ENCODE results near the gene PCBP3. TPM values are rescaled to one million over a fixed set of nuclear protein-coding genes. Genes with fewer than 3 reads are reported as not detected.

Gene PCBP3
- total and polyA plus RNA-seq, 10 of the 15 experiments (the other 5 are each of a cell fraction or from before 2014, with no cell fraction given) = 0.09 to 1.3 (median 0.46) TPM; not detected in 3

DNA sequence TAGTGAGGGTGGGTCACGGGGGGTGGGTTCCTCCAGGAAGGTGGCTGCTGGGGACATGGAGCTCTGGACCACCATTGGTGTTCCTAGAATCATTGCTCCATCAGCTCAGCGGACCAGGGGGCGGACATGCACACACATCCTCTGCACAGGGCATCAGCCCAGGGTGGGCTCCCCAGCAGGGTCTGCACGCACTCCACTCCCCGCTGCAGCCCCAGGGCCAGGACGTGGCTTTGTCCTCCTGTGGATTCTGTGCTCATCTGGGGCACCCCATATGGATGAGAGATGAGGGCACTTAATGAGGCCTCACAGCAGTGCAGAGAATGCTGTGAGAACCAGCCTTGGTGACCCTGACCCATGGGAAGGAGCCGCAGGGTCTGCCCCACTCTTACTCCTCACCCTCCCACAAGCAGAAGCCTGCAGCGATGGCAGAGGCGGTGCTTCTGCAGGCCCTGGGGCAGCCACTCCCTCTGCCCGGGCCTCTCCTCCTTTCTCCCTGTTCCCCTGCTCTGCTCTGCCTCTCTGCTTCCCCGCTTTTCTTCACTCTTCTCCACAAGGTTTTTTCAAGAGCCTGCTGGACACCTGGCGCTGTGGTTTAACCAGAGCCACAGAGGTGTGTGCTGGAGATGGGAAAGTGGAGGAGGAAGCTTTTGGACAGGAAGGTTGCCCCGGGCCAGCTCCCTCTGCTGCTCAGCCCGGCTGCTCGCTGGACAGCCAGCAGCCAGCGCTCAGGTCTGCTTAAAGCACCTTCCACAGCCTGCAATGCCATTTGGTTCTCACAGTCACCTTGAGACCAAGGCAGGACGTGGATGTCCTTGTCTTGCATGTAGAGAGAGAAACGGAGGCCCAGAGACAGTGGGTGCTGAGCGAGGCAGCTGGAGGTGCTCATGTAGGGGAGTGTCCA, 26.3 kb upstream of the PCBP3 start:
- BruUV-seq (replicated peaks) = no TSS peak
- RAD21 ChIA-PET (ENCODE audit: unreplicated experiment) = interaction anchor here (1.6 to 1.9 kb wide), 2 partner anchors 24 to 61 kb away, joined by 3 to 7 read pairs; no protein-coding TSS in a partner anchor
- peaks cover 10% of the 10 kb centered on the region for H3K4me1 ChIP-seq (ENCODE audit: control insufficient read depth, insufficient read depth, low read length)
- H3K27me3 ChIP-seq (replicated peaks in 1 of 2; ENCODE audit: control insufficient read depth in 2 of 2, insufficient read depth in 2 of 2, low read length in 1 of 2) = no peaks in the 10 kb centered on the region
- DNase-seq (ENCODE audit: low read depth, low spot score) = no peak
- no peak overlapping the region for H3K4me3 ChIP-seq
- SMC1A ChIA-PET (ENCODE audit: uncharacterized antibody, unreplicated experiment) = interaction anchor here (1.5 to 1.9 kb wide), 3 partner anchors 11 to 23 kb away, joined by 4 to 6 read pairs (median 4); no protein-coding TSS in a partner anchor
- H3K27ac ChIP-seq (ENCODE audit: control insufficient read depth, insufficient read depth) = no peak overlapping the region
- WGBS (ENCODE audit: insufficient coverage, insufficient replicate concordance, low lambda C conversion rate, missing lambda C conversion rate) = 77% methylated on average over 19 of the region's 19 CpGs
- no peak for FAIRE-seq
- H3K9me3 ChIP-seq (replicated peaks; ENCODE audit: control insufficient read depth, insufficient read depth, low read length) = no peaks in the 10 kb centered on the region; the same call in 2 of the 3 replicates
- no peak overlapping the region for H3K9ac ChIP-seq (ENCODE audit: control insufficient read depth, insufficient read depth, low read length)
- no peak overlapping the region for H3K4me2 ChIP-seq (ENCODE audit: control insufficient read depth, insufficient read depth)
- CTCF ChIA-PET = interaction anchor here (2.6 kb wide), 1 partner anchor 23 kb away, joined by 13 read pairs; no protein-coding TSS in a partner anchor
- no peaks in the 10 kb centered on the region for H3K79me2 ChIP-seq (ENCODE audit: control insufficient read depth, insufficient read depth, low read length)
- H2AFZ ChIP-seq (ENCODE audit: control insufficient read depth, low read depth, low read length) = no peak overlapping the region
- in situ Hi-C loops (cut with MboI) = no loop called here
- POLR2A ChIA-PET = interaction anchor here (1.5 to 1.9 kb wide), 2 partner anchors 24 to 25 kb away, joined by 3 to 12 read pairs; no protein-coding TSS in a partner anchor
- intact Hi-C loops (cut with micrococcal nuclease; ENCODE audit: unreplicated experiment) = no loop called here
- no peak for ATAC-seq
- no peaks in the 10 kb centered on the region for H4K20me1 ChIP-seq (ENCODE audit: control insufficient read depth, insufficient read depth)
- TF ChIP-seq POLR2AphosphoS2 (IDR thresholded peaks at IDR 0.05; ENCODE audit: low read depth, low read length) = no peak
- TF ChIP-seq TAF1 (IDR thresholded peaks at IDR 0.05; ENCODE audit: borderline replicate concordance, low read depth, low read length) = no peak
- TF ChIP-seq JUND (IDR thresholded peaks at IDR 0.05; ENCODE audit: low read depth, low read length) = no peak
- no peak for TF ChIP-seq ZNF274 (IDR thresholded peaks at IDR 0.05; ENCODE audit: insufficient read depth, insufficient read length)
- no peak for TF ChIP-seq CEBPB (IDR thresholded peaks at IDR 0.05; ENCODE audit: borderline replicate concordance in 1 of 2, low read depth in 2 of 2, low read length in 2 of 2)
- TF ChIP-seq, protein P1, sequence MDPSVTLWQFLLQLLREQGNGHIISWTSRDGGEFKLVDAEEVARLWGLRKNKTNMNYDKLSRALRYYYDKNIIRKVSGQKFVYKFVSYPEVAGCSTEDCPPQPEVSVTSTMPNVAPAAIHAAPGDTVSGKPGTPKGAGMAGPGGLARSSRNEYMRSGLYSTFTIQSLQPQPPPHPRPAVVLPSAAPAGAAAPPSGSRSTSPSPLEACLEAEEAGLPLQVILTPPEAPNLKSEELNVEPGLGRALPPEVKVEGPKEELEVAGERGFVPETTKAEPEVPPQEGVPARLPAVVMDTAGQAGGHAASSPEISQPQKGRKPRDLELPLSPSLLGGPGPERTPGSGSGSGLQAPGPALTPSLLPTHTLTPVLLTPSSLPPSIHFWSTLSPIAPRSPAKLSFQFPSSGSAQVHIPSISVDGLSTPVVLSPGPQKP (IDR thresholded peaks at IDR 0.05; ENCODE audit: low read depth, low read length) = no peak
- TF ChIP-seq, protein P2, sequence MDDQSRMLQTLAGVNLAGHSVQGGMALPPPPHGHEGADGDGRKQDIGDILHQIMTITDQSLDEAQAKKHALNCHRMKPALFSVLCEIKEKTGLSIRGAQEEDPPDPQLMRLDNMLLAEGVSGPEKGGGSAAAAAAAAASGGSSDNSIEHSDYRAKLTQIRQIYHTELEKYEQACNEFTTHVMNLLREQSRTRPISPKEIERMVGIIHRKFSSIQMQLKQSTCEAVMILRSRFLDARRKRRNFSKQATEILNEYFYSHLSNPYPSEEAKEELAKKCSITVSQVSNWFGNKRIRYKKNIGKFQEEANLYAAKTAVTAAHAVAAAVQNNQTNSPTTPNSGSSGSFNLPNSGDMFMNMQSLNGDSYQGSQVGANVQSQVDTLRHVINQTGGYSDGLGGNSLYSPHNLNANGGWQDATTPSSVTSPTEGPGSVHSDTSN (IDR thresholded peaks at IDR 0.05; ENCODE audit: insufficient replicate concordance, low read depth, low read length) = no peak
- TF ChIP-seq, protein P3, sequence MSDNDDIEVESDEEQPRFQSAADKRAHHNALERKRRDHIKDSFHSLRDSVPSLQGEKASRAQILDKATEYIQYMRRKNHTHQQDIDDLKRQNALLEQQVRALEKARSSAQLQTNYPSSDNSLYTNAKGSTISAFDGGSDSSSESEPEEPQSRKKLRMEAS (IDR thresholded peaks at IDR 0.05; ENCODE audit: low read depth, low read length) = no peak
- TF ChIP-seq, protein P4, sequence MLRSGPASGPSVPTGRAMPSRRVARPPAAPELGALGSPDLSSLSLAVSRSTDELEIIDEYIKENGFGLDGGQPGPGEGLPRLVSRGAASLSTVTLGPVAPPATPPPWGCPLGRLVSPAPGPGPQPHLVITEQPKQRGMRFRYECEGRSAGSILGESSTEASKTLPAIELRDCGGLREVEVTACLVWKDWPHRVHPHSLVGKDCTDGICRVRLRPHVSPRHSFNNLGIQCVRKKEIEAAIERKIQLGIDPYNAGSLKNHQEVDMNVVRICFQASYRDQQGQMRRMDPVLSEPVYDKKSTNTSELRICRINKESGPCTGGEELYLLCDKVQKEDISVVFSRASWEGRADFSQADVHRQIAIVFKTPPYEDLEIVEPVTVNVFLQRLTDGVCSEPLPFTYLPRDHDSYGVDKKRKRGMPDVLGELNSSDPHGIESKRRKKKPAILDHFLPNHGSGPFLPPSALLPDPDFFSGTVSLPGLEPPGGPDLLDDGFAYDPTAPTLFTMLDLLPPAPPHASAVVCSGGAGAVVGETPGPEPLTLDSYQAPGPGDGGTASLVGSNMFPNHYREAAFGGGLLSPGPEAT (IDR thresholded peaks at IDR 0.05; ENCODE audit: low read depth) = no peak
- H3K36me3 ChIP-seq (ENCODE audit: control insufficient read depth in 2 of 2, insufficient read depth in 2 of 2, low read length in 1 of 2) = no peaks in the 10 kb centered on the region

All from GM12878 (cell line).